Activated naive CD4-positive, alpha-beta T cell treated with anti-CD3 and anti-CD28 coated beads, Interleukin-2, amount 10 ng/mL, durations not matched to agents 7 days and 5 days (primary cell): Measurements from ENCODE around the gene ITGAE.

Source experiments
- CTCF ChIA-PET: fragments of 350-600 bp; sonication (Branson Sonifier 250); formaldehyde crosslinking; loops from one replicate; lab custom pipeline; 2021; ENCODE audit warnings: antibody characterized with exemption; lab: Charles Lee
- DNase-seq: peaks from one replicate; pipeline ENCODE4 v3.0.0-alpha.2; 2020
- H3K27ac Mint-ChIP-seq: one replicate; pipeline ENCODE4 v1.8.0; 2021; ENCODE audit warnings: mild to moderate bottlenecking, moderate library complexity, mixed read lengths
- H3K27me3 Mint-ChIP-seq: one replicate; pipeline ENCODE4 v1.8.0; 2021; ENCODE audit warnings: mild to moderate bottlenecking, mixed read lengths
- H3K36me3 Mint-ChIP-seq: one replicate; pipeline ENCODE4 v1.8.0; 2021; ENCODE audit warnings: mixed read lengths
- H3K4me1 Mint-ChIP-seq: one replicate; pipeline ENCODE4 v1.8.0; 2021; ENCODE audit warnings: mixed read lengths
- H3K4me3 Mint-ChIP-seq: one replicate; pipeline ENCODE4 v1.8.0; 2021; ENCODE audit warnings: mild to moderate bottlenecking, moderate library complexity, mixed read lengths
- H3K9me3 Mint-ChIP-seq: one replicate; pipeline ENCODE4 v1.8.0; 2021; ENCODE audit warnings: mixed read lengths

Gene ITGAE

DNA sequence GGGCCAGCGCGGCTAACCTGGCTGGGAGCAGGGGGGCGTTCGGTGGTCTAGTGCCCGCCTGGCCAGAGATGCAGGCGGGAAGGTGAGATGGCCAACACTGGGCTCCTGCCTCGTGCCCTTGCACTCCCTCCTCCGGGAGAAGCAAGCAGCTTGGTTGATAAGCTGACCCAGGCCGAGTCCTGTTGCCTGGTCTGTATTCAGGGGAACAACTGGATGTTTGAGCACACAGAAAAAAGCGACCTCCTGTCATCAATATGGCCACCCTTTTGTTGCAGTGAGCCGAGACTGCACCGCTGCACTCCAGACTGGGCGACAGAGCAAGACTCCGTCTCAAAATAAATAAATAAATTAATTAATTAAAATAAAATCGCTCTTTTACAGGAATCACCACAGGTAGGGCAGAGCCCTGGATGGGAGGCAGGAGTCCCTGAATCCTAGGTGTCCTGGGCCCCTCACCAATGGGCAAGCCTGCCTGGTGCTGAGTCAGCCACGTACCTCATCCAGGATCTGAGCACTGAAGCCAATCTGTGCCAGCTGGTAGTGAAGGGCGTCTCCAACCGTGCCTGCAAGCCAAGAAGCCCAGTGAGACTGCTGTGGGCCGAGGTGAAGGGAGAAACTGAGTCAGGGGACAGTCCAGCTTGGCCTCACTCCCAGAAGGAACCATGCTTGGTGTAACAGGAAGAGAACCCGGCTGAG lies 45.5 kb downstream of the ITGAE start:
- peaks cover 33% of the 10 kb centered on the region for H3K4me1 Mint-ChIP-seq
- peak overlapping the region; percentile 80 for H3K27ac Mint-ChIP-seq
- H3K36me3 Mint-ChIP-seq: peaks cover 3% of the 10 kb centered on the region
- no peak for DNase-seq
- CTCF ChIA-PET: interaction anchor here (0.7 to 1.5 kb wide), 2 partner anchors 9 to 17 kb away, joined by 4 to 5 read pairs; no protein-coding TSS in a partner anchor
- H3K27me3 Mint-ChIP-seq: peaks cover 27% of the 10 kb centered on the region
- peak overlapping the region; percentile 35 for H3K4me3 Mint-ChIP-seq
- H3K9me3 Mint-ChIP-seq: peaks cover 11% of the 10 kb centered on the region

DNA sequence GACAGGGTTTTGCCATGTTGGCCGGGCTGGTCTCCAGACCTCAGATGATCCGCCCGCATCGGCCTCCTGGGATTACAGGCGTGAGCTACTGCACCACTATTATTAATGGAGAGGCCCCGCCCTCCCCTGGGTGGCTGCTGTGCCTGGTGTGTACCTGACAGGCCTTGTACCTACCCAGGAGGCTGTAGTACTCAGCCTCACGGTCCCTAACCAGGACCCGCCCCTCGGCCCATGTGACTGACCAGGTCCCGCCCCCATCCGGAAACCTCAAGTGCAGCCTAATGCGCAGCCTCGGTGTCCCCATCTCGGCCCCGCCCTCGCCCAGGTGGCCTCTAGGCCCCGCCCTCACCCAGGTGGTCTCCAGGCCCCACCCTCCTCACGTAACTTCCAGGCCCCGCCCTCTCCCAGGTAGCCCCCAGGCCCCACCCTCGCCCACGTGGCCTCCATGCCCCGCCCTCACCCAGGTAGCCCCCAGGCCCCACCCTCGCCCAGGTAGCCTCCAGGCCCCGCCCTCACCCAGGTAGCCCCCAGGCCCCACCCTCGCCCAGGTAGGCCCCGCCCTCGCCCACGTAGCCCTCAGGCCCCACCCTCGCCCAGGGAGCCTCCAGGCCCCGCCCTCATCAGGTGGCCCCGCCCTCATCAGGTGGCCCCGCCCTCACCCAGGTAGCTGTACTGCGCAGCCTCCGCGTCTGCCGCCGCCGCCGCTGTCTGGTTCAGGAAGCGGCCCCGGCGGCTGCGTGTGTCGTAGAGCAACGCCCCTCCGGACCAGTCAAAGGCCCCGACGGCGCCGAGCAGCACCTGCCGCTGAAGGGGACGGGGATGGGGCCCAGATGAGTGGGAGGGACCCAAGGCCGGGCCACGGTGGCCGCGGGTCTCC lies 46.3 kb downstream of the ITGAE start:
- Mint-ChIP-seq H3K27ac (peak overlapping the region; percentile 62), H3K27me3 (peaks cover 24% of the 10 kb centered on the region), H3K4me3 (peak overlapping the region; percentile 35), H3K9me3 (peaks cover 6% of the 10 kb centered on the region), H3K36me3 (peaks cover 1% of the 10 kb centered on the region), H3K4me1 (peaks cover 38% of the 10 kb centered on the region)
- peak; percentile 84 for DNase-seq
- CTCF ChIA-PET: interaction anchor here (1.5 kb wide), 1 partner anchor 17 kb away, joined by 4 read pairs; no protein-coding TSS in a partner anchor

DNA sequence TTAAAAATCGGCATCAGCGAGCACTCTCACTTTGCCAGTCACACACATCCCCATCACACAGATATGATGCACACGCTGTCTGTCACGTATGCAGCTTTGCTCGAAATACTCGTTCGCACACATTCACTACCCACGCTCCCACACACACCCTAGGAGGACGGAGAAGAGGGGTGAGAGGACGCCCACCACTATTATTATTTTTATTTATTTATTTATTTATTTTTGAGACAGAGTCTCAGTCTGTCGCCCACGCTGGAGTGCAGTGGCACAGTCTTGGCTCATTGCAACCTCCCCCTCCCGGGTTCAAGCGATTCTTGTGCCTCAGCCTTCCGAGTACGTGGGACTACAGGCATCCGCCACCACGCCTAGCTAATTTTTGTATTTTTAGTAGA lies 46.9 kb downstream of the ITGAE start:
- peaks cover 40% of the 10 kb centered on the region for H3K4me1 Mint-ChIP-seq
- no peak for DNase-seq
- CTCF ChIA-PET: interaction anchor here (1.5 kb wide), 1 partner anchor 16 kb away, joined by 4 read pairs; no protein-coding TSS in a partner anchor
- peak overlapping the region; percentile 62 for H3K27ac Mint-ChIP-seq
- H3K36me3 Mint-ChIP-seq: no peaks in the 10 kb centered on the region
- H3K9me3 Mint-ChIP-seq: no peaks in the 10 kb centered on the region
- H3K27me3 Mint-ChIP-seq: peaks cover 29% of the 10 kb centered on the region
- no peak overlapping the region for H3K4me3 Mint-ChIP-seq

DNA sequence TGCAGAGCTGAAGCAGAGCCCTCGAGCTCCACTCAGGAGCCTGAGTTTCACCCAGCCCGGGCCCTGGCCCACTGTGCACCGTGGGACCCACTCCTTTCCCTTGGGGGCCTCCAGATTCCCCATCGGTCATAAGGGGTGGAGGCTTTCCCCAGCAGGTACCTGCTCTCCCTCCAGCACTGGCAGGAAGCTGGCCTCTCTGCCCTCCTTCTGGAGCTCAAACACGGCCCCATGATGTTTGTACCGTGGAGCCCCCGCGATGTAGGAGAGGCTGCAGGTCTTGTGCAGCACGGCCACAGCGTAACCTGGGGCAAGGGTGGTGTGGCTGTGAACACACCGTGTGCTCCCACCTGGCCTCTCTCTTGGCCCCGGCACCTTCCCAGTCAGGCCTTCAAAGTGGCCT lies 47.4 kb downstream of the ITGAE start:
- H3K27ac Mint-ChIP-seq: no peak overlapping the region
- H3K9me3 Mint-ChIP-seq: no peaks in the 10 kb centered on the region
- H3K36me3 Mint-ChIP-seq: no peaks in the 10 kb centered on the region
- DNase-seq: no peak
- peaks cover 44% of the 10 kb centered on the region for H3K4me1 Mint-ChIP-seq
- CTCF ChIA-PET: no interaction called here
- H3K4me3 Mint-ChIP-seq: no peak overlapping the region
- peaks cover 34% of the 10 kb centered on the region for H3K27me3 Mint-ChIP-seq

DNA sequence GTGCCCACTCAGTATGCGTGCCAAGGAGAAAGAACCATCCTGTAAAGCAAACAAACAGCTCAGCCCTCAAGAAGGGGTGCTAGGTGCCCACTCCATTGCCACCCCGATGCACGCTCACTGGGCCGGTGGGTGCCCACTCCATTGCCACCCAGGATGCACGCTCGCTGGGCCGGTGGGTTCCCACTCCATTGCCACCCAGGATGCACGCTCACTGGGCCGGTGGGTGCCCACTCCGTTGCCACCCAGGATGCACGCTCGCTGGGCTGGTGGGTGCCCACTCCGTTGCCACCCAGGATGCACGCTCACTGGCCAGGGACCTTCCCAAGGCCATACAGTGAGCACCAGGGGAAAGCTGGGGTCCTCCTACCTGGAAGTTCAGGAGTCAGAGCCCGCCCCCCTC lies 49.2 kb downstream of the ITGAE start:
- CTCF ChIA-PET: interaction anchor here (0.6 to 3.7 kb wide), 3 partner anchors 14 to 75 kb away, joined by 3 to 26 read pairs (median 5); no protein-coding TSS in a partner anchor
- Mint-ChIP-seq H3K9me3 (no peaks in the 10 kb centered on the region), H3K4me3 (no peak overlapping the region), H3K36me3 (no peaks in the 10 kb centered on the region), H3K27me3 (peaks cover 28% of the 10 kb centered on the region), H3K27ac (no peak overlapping the region), H3K4me1 (peaks cover 49% of the 10 kb centered on the region)
- DNase-seq: no peak

DNA sequence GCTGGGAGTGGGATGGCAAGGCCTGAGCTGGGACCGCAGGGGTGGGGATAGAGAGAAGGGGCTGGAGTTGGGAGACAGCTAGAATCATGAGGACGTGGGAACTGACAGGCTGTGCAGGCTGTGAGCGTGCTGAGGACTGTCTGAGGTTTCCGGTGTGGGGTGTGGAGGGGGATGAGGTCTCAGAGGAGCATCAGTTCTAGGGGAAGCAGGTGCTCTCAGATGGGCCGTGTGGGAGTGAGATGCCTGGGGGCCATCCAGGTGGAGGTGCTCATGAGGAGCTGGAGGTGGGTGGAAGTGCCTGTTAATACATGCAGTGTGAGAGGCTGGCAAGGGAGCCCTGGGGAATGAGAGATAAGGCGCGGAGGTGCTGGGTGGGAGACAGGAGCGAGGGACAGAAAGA lies 50.1 kb downstream of the ITGAE start:
- Mint-ChIP-seq H3K27me3 (peaks cover 28% of the 10 kb centered on the region), H3K27ac (peak overlapping the region; percentile 2), H3K4me1 (peaks cover 49% of the 10 kb centered on the region), H3K9me3 (no peaks in the 10 kb centered on the region), H3K36me3 (no peaks in the 10 kb centered on the region), H3K4me3 (peak overlapping the region; percentile 27)
- CTCF ChIA-PET: interaction anchor here (0.6 to 3.7 kb wide), 4 partner anchors 10 to 16 kb away, joined by 3 to 26 read pairs (median 4); no protein-coding TSS in a partner anchor
- peak; percentile 73 for DNase-seq

DNA sequence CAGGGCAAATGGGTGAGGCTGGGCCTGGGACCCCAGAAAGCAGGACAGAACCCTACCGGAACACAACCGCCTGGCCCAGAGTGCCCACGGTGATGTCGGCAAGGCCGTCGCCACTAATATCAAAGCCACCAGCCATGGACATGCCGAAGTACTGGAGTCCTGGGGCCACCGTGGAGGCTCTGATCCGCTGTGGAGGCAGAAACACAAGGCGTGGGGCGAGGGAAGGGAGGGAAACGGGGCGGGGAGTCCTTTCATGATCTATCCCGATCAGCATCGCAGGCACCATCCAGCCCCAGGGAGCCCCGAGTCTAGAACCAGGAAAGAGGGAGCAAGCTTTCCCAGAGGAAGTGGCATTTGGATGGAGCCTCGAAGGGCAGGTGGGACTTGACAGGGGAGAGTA lies 50.7 kb downstream of the ITGAE start:
- no peak overlapping the region for H3K4me3 Mint-ChIP-seq
- DNase-seq: no peak
- peaks cover 27% of the 10 kb centered on the region for H3K27me3 Mint-ChIP-seq
- H3K27ac Mint-ChIP-seq: no peak overlapping the region
- CTCF ChIA-PET: interaction anchor here (1.4 to 3.7 kb wide), 3 partner anchors 10 to 13 kb away, joined by 4 to 26 read pairs (median 6); no protein-coding TSS in a partner anchor
- peaks cover 46% of the 10 kb centered on the region for H3K4me1 Mint-ChIP-seq
- no peaks in the 10 kb centered on the region for H3K36me3 Mint-ChIP-seq
- no peaks in the 10 kb centered on the region for H3K9me3 Mint-ChIP-seq

DNA sequence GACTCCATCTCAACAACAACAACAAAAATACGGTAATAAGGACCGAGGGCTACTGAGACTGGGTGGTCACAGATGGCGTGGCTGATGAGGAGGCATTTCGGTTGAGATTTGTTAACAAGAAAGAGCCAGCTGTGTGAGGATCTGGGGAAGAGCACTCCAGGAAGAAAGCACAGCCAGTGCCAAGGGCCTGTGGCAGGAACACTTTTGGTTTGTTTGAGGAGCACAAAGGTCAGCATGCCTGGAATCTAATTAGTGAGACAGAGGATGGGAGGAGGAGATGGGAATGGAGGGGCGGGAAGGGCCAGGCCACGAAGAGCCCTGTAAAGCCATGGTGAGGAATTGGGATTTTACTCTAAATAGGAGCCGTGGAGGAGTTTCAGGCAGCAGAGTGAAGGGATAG lies 52.4 kb downstream of the ITGAE start:
- no peak overlapping the region for H3K4me3 Mint-ChIP-seq
- no peaks in the 10 kb centered on the region for H3K36me3 Mint-ChIP-seq
- H3K27me3 Mint-ChIP-seq: peaks cover 27% of the 10 kb centered on the region
- H3K9me3 Mint-ChIP-seq: no peaks in the 10 kb centered on the region
- H3K4me1 Mint-ChIP-seq: peaks cover 39% of the 10 kb centered on the region
- no peak overlapping the region for H3K27ac Mint-ChIP-seq
- no peak for DNase-seq
- CTCF ChIA-PET: interaction anchor here (1.9 kb wide), 1 partner anchor 10 kb away, joined by 13 read pairs; no protein-coding TSS in a partner anchor

DNA sequence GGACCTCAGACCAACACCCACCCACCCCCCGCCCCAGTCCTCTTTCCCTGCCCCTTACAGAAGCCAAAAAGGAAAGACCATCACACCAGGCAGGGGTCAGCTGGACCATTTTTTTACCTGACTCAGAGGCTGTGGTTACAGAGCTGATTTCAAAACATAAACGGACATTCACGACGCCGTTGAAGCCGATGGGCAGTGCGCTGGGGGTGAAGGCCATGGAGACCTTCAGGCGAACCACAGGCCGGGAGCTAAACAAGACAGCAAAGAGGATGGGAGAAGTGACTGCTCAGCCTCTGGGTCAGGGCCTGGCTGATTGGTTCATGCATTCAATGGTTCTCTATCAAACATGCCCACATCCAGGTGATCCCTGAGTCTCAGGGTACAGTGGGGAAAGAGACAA lies 53.2 kb downstream of the ITGAE start:
- Mint-ChIP-seq H3K4me3 (no peak overlapping the region), H3K27ac (no peak overlapping the region), H3K27me3 (peaks cover 31% of the 10 kb centered on the region), H3K4me1 (peaks cover 35% of the 10 kb centered on the region), H3K9me3 (no peaks in the 10 kb centered on the region), H3K36me3 (no peaks in the 10 kb centered on the region)
- CTCF ChIA-PET: interaction anchor here (0.7 to 1.9 kb wide), 2 partner anchors 9 to 1271 kb away, joined by 3 to 13 read pairs; no protein-coding TSS in a partner anchor
- DNase-seq: no peak

DNA sequence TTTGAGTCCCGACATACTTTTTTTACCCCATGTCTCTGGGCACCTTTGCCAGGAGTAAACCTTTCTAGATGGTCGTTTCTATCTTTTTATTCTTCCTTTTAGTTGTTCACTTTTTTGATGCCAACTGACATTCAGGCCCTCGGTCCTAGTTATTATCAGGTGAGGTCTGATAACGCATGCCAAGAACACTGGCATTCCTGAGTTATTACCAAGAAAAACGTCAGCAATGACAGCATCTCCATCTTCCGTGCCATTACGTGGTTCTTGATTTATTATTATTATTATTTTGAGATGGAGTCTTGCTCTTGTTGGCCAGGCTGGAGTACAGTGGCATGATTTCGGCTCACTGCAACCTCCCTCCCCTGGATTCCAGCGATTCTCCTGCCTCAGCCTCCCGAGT lies 55.9 kb downstream of the ITGAE start:
- no peaks in the 10 kb centered on the region for H3K9me3 Mint-ChIP-seq
- no peak overlapping the region for H3K4me3 Mint-ChIP-seq
- DNase-seq: no peak
- H3K27me3 Mint-ChIP-seq: peaks cover 22% of the 10 kb centered on the region
- CTCF ChIA-PET: no interaction called here
- H3K36me3 Mint-ChIP-seq: no peaks in the 10 kb centered on the region
- peaks cover 32% of the 10 kb centered on the region for H3K4me1 Mint-ChIP-seq
- H3K27ac Mint-ChIP-seq: no peak overlapping the region

DNA sequence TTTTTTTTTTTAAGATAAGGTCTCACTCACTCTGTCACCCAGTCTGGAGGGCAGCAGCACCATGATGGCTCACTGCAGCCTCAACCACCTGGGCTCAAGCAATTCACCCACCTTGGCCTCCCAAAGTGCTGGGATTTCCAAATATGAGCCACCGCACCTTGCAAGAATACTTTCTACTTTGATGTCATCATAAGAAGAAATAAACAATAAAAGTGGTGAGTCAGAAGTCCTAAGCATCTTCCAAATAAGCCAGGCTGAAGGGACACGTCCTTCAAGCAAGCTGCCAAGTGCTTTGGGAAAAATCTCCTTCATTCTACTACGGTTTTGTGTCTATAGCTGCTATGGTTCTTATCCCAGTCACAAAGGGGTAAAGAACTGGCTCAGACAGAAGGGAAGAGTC lies 57.0 kb downstream of the ITGAE start:
- no peak overlapping the region for H3K4me3 Mint-ChIP-seq
- H3K27me3 Mint-ChIP-seq: peaks cover 15% of the 10 kb centered on the region
- no peak overlapping the region for H3K27ac Mint-ChIP-seq
- H3K36me3 Mint-ChIP-seq: no peaks in the 10 kb centered on the region
- peaks cover 37% of the 10 kb centered on the region for H3K4me1 Mint-ChIP-seq
- no peak for DNase-seq
- H3K9me3 Mint-ChIP-seq: no peaks in the 10 kb centered on the region
- CTCF ChIA-PET: interaction anchor here (1.1 kb wide), 1 partner anchor 84 kb away, joined by 4 read pairs; no protein-coding TSS in a partner anchor

DNA sequence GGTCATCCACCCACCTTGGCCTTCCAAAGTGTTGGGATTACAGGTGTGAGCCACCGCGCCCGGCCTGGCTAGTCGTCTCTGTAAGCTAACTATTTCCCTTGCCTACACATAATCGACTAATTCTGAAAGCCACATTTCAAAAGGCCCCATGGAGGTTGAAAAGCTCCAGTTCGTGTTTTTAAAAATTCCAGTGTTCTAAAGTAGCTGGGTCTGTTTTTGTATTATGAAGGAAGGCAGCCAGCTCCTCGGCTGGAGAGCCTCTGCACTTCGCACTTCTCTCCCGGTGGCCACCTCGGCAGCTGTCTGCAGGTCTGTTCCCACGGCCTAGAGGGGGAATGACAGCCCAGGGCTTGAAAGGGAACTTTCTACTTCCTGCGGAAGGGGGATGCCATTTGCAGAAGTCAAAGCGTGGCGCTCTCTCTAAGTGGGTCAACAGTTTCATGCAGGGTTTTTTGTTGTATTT lies 60.3 kb downstream of the ITGAE start:
- Mint-ChIP-seq H3K27ac (peak overlapping the region; percentile 70), H3K4me1 (peaks cover 42% of the 10 kb centered on the region), H3K4me3 (no peak overlapping the region), H3K9me3 (no peaks in the 10 kb centered on the region), H3K36me3 (no peaks in the 10 kb centered on the region), H3K27me3 (peaks cover 9% of the 10 kb centered on the region)
- CTCF ChIA-PET: interaction anchor here (0.6 to 11.0 kb wide), 8 partner anchors 9 to 422 kb away, joined by 3 to 374 read pairs (median 4); no protein-coding TSS in a partner anchor
- DNase-seq: peak; percentile 40

DNA sequence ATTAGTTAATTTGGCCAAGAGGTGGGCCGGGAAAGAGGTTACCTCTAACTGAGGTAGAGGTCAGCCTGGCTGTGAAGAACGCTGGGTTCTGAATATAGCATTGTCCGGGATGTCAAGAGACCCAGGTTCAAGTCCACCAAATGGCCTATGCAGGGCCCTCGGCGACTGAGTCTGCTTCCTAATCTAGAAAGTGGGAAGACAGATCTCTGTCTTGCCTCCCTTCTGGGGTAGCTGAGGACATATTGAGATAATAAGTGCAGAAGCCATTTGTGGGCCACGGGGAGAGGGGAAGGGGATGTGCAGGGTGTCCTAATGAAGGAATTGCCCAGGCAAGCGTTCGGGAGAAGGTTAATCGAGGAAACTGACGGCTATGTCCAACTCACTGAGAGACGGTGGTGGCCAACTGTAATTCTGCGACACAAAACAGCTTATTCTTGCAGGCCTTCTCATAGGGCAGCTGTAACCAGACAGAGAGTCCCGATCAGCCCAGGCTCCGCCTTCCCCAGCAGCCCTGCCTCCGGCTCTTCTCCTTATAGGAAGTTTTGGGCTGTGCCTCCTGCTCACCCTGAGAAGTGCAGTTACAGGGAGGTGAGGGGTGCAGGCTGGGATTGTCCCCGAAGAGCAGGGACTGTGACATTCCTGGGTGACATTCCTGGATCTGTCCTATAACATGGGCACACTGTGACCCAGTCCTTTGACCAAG lies 61.4 kb downstream of the ITGAE start:
- peaks cover 9% of the 10 kb centered on the region for H3K27me3 Mint-ChIP-seq
- CTCF ChIA-PET: interaction anchor here (0.6 to 11.0 kb wide), 12 partner anchors 8 to 175 kb away, joined by 3 to 374 read pairs (median 14); partner anchors contain the start of gene NCBP3
- H3K9me3 Mint-ChIP-seq: no peaks in the 10 kb centered on the region
- H3K4me1 Mint-ChIP-seq: peaks cover 42% of the 10 kb centered on the region
- DNase-seq: no peak
- H3K4me3 Mint-ChIP-seq: no peak overlapping the region
- H3K36me3 Mint-ChIP-seq: no peaks in the 10 kb centered on the region
- H3K27ac Mint-ChIP-seq: no peak overlapping the region
